SU-DHL-6 (cell line): ENCODE measurements around the gene TRIM38.

ENCODE experiments used
- H2AFZ ChIP-seq: fragments of 200-600 bp; sonication (generic); 2 replicates; pipeline ENCODE4 v1.6.1; 2014; ENCODE audit warnings: low read depth, mild to moderate bottlenecking, moderate library complexity, mixed read lengths, antibody characterized with exemption, low read length; ENCODE audit not compliant: severe bottlenecking
- H3F3A ChIP-seq: fragments of 200-600 bp; shearing (Covaris generic); 2 replicates; pipeline ENCODE4 v1.6.0; 2016; ENCODE audit warnings: antibody characterized with exemption, mild to moderate bottlenecking; ENCODE audit not compliant: insufficient read depth
- H3K27ac ChIP-seq: fragments of 200-600 bp; sonication (generic); 2 replicates; pipeline ENCODE4 v1.5.1; 2016; ENCODE audit warnings: low read depth, mild to moderate bottlenecking, low read length, moderate library complexity, mixed read lengths
- H3K27me3 ChIP-seq: fragments of 200-600 bp; sonication (generic), shearing (Covaris generic); 2 replicates; pipeline ENCODE4 v1.6.0; 2014; ENCODE audit warnings: mild to moderate bottlenecking, low read length
- H3K36me3 ChIP-seq: fragments of 200-600 bp; sonication (generic); 2 replicates; pipeline ENCODE4 v1.6.1; 2014; ENCODE audit warnings: mild to moderate bottlenecking, low read length, mixed read lengths
- H3K4me2 ChIP-seq: fragments of 300-600, 200-600 bp; shearing (Covaris generic), sonication (generic); 2 replicates; pipeline ENCODE4 v1.6.0; 2014; ENCODE audit warnings: low read length, low read depth, mild to moderate bottlenecking; ENCODE audit not compliant: poor library complexity, severe bottlenecking
- H3K4me3 ChIP-seq: fragments of 200-600 bp; sonication (generic); 2 replicates; pipeline ENCODE4 v1.5.1; 2014; ENCODE audit warnings: antibody characterized with exemption, low read length, mild to moderate bottlenecking, mixed read lengths; ENCODE audit not compliant: insufficient read depth, poor library complexity, severe bottlenecking
- H3K79me2 ChIP-seq: fragments of 200-600 bp; sonication (generic); 2 replicates; pipeline ENCODE4 v1.6.1; 2014; ENCODE audit warnings: mild to moderate bottlenecking, low read length, moderate library complexity; ENCODE audit not compliant: insufficient read depth
- H3K9ac ChIP-seq: fragments of 200-600 bp; sonication (generic); 2 replicates; pipeline ENCODE4 v1.7.0; 2014; ENCODE audit warnings: mild to moderate bottlenecking, low read length
- H3K9me2 ChIP-seq: fragments of 200-600 bp; sonication (generic); replicated peaks from 2 replicates; pipeline ENCODE4 v1.6.1; 2014; ENCODE audit warnings: low read length; ENCODE audit not compliant: insufficient read depth
- H3K9me3 ChIP-seq: fragments of 200-600 bp; sonication (generic); 2 replicates; pipeline ENCODE4 v1.6.1; 2014; ENCODE audit warnings: low read length, mixed read lengths; ENCODE audit not compliant: insufficient read depth
- H4K20me1 ChIP-seq: fragments of 200-600 bp; sonication (generic); 2 replicates; pipeline ENCODE4 v1.6.1; 2014; ENCODE audit warnings: low read depth, mild to moderate bottlenecking, antibody characterized with exemption, low read length, moderate library complexity, mixed read lengths
- CTCF ChIP-seq: fragments of 200-600 bp; sonication (generic); IDR thresholded peaks from one replicate; pipeline ENCODE4 v1.5.1; 2017; ENCODE audit warnings: antibody characterized with exemption, mild to moderate bottlenecking, low read length, moderate library complexity; ENCODE audit not compliant: insufficient read depth, poor library complexity, severe bottlenecking
- EZH2phosphoT487 ChIP-seq: fragments of 200-600 bp; sonication (generic), shearing (Covaris generic); conservative IDR thresholded peaks from 2 replicates; pipeline ENCODE4 v1.6.1; 2018; ENCODE audit warnings: mild to moderate bottlenecking, antibody characterized with exemption, low read length, moderate library complexity, mixed read lengths

Gene TRIM38

GRCh38 chr6:25968769-25969168 is 6.2 kb downstream of the TRIM38 start:
- no peaks in the 10 kb centered on the region for H3K27me3 ChIP-seq
- H3K9ac ChIP-seq, result no peak overlapping the region
- H3K9me2 ChIP-seq, result no peaks in the 10 kb centered on the region
- H2AFZ ChIP-seq, result no peak overlapping the region
- no peak for TF ChIP-seq CTCF
- TF ChIP-seq EZH2phosphoT487, result no peak
- no peak overlapping the region for H3K27ac ChIP-seq
- peaks cover 46% of the 10 kb centered on the region for H3K79me2 ChIP-seq
- H3K4me2 ChIP-seq, result no peak overlapping the region
- H4K20me1 ChIP-seq, result 0 out of 2 replicates have a peak, but pooled peaks cover 12% of the 10 kb centered on the region
- no peak overlapping the region for H3K4me3 ChIP-seq
- no peaks in the 10 kb centered on the region for H3K9me3 ChIP-seq
- no peaks in the 10 kb centered on the region for H3F3A ChIP-seq
- H3K36me3 ChIP-seq, result peaks cover 78% of the 10 kb centered on the region

GRCh38 chr6:25971187-25971821 is 8.7 kb downstream of the TRIM38 start:
- H3F3A ChIP-seq, result peaks cover 5% of the 10 kb centered on the region; the same call in 1 of the 2 replicates
- no peaks in the 10 kb centered on the region for H3K27me3 ChIP-seq
- H3K36me3 ChIP-seq, result peaks cover 92% of the 10 kb centered on the region
- H3K4me3 ChIP-seq, result no peak overlapping the region
- H2AFZ ChIP-seq, result no peak overlapping the region
- 0 out of 2 replicates have a peak, but pooled peaks cover 16% of the 10 kb centered on the region for H4K20me1 ChIP-seq
- no peaks in the 10 kb centered on the region for H3K9me3 ChIP-seq
- H3K9me2 ChIP-seq, result no peaks in the 10 kb centered on the region
- TF ChIP-seq CTCF (no peak), EZH2phosphoT487 (no peak)
- no peak overlapping the region for H3K9ac ChIP-seq
- H3K4me2 ChIP-seq, result no peak overlapping the region
- peaks cover 22% of the 10 kb centered on the region for H3K79me2 ChIP-seq
- H3K27ac ChIP-seq, result no peak overlapping the region

- H3K36me3 ChIP-seq, result peaks cover 92% of the 10 kb centered on the region
- H3K4me2 ChIP-seq, result no peak overlapping the region
- H3K79me2 ChIP-seq, result peaks cover 14% of the 10 kb centered on the region
- no peaks in the 10 kb centered on the region for H3K9me2 ChIP-seq
- H2AFZ ChIP-seq, result no peak overlapping the region
- H3K9me3 ChIP-seq, result no peaks in the 10 kb centered on the region
- H3F3A ChIP-seq, result peaks cover 5% of the 10 kb centered on the region; the same call in 1 of the 2 replicates
- H4K20me1 ChIP-seq, result 0 out of 2 replicates have a peak, but pooled peaks cover 16% of the 10 kb centered on the region
- no peak overlapping the region for H3K4me3 ChIP-seq
- no peak overlapping the region for H3K27ac ChIP-seq
- H3K27me3 ChIP-seq, result no peaks in the 10 kb centered on the region
- no peak for TF ChIP-seq CTCF
- no peak overlapping the region for H3K9ac ChIP-seq
Measured at GRCh38 chr6:25972128-25972527, 9.5 kb downstream of the TRIM38 start.
